PC-3 (cell line): ENCODE data around the gene BACE1.
"Not testable (repeated sequence)": the region's sequence is repeated elsewhere in the genome, so short reads cannot be mapped to it uniquely, and the experiment has no call there.

ENCODE experiments used
- EZH2phosphoT487 ChIP-seq: fragments of 300-600 bp; sonication (generic); IDR thresholded peaks from 2 replicates; pipeline ENCODE4 v1.6.1; 2018; ENCODE audit warnings: mild to moderate bottlenecking, antibody characterized with exemption, low read length, borderline replicate concordance
- TF ChIP-seq, protein P1 (sequence below): fragments of 300-600 bp; sonication (generic); conservative IDR thresholded peaks from 2 replicates; pipeline ENCODE4 v1.5.1; 2017; ENCODE audit warnings: antibody characterized with exemption, low read depth, mild to moderate bottlenecking, low read length

DNA sequence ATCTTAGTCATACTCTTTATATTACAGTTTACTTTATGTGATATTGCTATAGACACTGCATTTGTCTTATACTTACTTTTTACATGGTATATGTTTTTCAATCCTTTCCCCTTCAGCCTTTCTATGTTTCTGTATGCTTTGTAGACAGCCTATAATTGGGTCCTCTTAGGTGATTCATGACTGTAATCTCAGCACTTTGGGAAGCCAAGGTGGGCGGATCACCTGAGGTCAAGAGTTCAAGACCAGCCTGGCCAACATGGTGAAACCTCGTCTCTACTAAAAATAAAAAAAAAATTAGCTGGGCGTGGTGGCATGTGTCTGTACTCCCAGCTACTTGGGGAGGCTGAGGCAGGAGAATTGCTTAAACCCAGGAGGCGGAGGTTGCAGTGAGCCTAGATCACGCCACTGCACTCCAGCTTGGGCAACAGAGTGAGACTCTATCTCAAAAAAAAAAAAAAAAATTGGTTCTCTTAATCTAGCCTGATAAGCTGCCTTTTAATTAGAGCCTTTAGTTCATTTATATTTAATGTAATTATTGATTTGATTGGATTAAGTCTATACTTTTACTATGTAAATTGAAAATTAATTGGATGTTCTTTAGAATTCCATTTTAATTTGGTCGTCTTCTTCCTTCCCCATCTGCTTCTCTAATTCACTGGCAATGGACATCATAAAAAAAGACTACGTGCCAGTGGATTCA is 51.3 kb downstream of the BACE1 start:
- TF ChIP-seq, protein P1, sequence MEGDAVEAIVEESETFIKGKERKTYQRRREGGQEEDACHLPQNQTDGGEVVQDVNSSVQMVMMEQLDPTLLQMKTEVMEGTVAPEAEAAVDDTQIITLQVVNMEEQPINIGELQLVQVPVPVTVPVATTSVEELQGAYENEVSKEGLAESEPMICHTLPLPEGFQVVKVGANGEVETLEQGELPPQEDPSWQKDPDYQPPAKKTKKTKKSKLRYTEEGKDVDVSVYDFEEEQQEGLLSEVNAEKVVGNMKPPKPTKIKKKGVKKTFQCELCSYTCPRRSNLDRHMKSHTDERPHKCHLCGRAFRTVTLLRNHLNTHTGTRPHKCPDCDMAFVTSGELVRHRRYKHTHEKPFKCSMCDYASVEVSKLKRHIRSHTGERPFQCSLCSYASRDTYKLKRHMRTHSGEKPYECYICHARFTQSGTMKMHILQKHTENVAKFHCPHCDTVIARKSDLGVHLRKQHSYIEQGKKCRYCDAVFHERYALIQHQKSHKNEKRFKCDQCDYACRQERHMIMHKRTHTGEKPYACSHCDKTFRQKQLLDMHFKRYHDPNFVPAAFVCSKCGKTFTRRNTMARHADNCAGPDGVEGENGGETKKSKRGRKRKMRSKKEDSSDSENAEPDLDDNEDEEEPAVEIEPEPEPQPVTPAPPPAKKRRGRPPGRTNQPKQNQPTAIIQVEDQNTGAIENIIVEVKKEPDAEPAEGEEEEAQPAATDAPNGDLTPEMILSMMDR: not testable (repeated sequence)
- TF ChIP-seq EZH2phosphoT487: not testable (repeated sequence)
